GM12891 (cell line): ENCODE data around the gene SEC62.

Source experiments
- DNase-seq: peaks from one replicate; pipeline ENCODE4 v3.0.0; 2011; ENCODE audit warnings: low spot score; ENCODE audit not compliant: insufficient read length
- FAIRE-seq: peaks from 2 replicates; lab custom pipeline; 2011; peaks lifted over from hg19 to GRCh38; lab: Jason Lieb, UNC
- PAX5 ChIP-seq: IDR thresholded peaks from 2 replicates; pipeline ENCODE4 v1.6.1; 2011; ENCODE audit warnings: low read length, moderate library complexity, mild to moderate bottlenecking; ENCODE audit not compliant: insufficient read depth, severe bottlenecking
- POLR2A ChIP-seq: IDR thresholded peaks from 2 replicates; pipeline ENCODE4 v1.6.1; 2011; ENCODE audit warnings: low read depth, low read length, control low read depth
- POLR2AphosphoS5 ChIP-seq: IDR thresholded peaks from 2 replicates; pipeline ENCODE4 v1.6.1; 2011; ENCODE audit warnings: low read depth, low read length, control low read depth
- POU2F2 ChIP-seq: IDR thresholded peaks from 2 replicates; pipeline ENCODE4 v1.6.1; 2011; ENCODE audit warnings: low read depth, mild to moderate bottlenecking, control low read depth, low read length, moderate library complexity
- SPI1 ChIP-seq: IDR thresholded peaks from 2 replicates; pipeline ENCODE4 v1.6.1; 2011; ENCODE audit warnings: low read depth, low read length, control low read depth
- TAF1 ChIP-seq: IDR thresholded peaks from 2 replicates; pipeline ENCODE4 v1.6.1; 2011; ENCODE audit warnings: low read depth, low read length, control low read depth

Gene SEC62

GRCh38 chr3:169945313-169945712, 21.3 kb upstream of the SEC62 start:
- FAIRE-seq = peak; percentile 93

GRCh38 chr3:169946336-169946735, 20.3 kb upstream of the SEC62 start:
- DNase-seq (no peak), FAIRE-seq (no peak)
- TF ChIP-seq PAX5 (no peak), POLR2A (no peak), POLR2AphosphoS5 (no peak), TAF1 (no peak), POU2F2 (no peak), SPI1 (no peak)

More at GRCh38 chr3:169945313-169945712, 21.3 kb upstream of the SEC62 start:
- TF ChIP-seq SPI1 (no peak), POU2F2 (peak; percentile 78), POLR2A (no peak), TAF1 (no peak), PAX5 (peak; percentile 67)
- DNase-seq = no peak

- DNase-seq (no peak), FAIRE-seq (peak; percentile 81)
- TF ChIP-seq SPI1 (no peak), POLR2A (no peak), PAX5 (no peak), TAF1 (no peak), POLR2AphosphoS5 (no peak), POU2F2 (no peak)
Measured at GRCh38 chr3:169948559-169949448, 17.8 kb upstream of the SEC62 start.

DNA sequence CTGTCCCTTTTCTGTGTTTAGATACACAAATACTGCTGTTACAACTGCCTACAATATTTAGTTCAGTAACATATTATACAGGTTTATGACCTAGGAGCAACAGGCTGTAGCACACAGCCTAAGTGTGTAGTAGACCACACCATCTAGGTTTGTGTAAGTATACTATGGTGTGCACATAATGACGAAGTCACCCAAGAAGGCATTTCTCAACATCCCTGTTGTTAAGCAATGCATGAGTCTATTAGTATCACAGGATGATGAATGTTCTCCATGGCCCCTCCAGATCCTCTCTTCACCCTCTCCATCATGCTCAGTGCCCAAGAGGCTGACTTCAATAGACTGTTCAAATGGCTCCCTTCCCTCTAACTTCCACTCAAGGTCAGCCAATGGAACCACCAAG, 14.6 kb upstream of the SEC62 start:
- peak; percentile 79 for FAIRE-seq
- no peak for DNase-seq
- TF ChIP-seq POLR2AphosphoS5 = no peak
- TF ChIP-seq SPI1 = no peak
- no peak for TF ChIP-seq PAX5
- TF ChIP-seq POLR2A = no peak
- no peak for TF ChIP-seq POU2F2
- no peak for TF ChIP-seq TAF1

DNA sequence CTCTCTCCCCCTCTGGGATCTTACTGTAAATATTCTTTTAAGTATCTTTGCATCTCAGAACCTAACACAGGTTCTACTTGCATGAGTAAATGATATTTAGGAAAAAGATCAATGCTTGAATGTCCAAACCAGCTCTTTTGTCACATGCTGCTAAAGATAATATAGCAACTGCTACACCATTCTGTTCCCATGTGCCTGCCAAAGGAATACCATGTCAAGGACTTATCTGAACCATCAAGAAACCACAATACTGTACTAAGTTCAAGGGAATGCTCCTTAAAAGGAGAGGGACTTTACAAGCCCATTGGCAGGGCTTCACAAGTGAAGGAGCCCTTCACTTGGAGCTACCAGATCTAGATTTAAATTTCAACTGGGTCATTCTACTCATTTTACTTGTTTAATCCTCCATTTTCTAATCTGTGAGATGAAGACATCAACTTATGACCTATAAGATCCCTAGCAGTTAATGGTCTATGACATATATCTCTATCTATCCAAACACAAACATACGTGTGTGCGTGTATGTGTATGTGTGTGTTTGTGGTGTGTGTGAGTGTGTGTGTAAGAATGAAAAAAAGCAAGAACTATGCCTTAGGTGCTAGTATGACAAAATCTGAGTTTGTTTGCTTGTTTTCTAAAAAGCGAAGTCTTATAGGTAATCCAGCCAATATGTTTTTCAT, 13.0 kb upstream of the SEC62 start:
- FAIRE-seq = peak; percentile 89
- TF ChIP-seq PAX5 (no peak), POU2F2 (no peak), POLR2A (no peak), POLR2AphosphoS5 (no peak), TAF1 (no peak), SPI1 (no peak)

GRCh38 chr3:169954142-169954756, 12.4 kb upstream of the SEC62 start:
- DNase-seq (no peak), FAIRE-seq (no peak)
- TF ChIP-seq POU2F2 (no peak), POLR2AphosphoS5 (peak; percentile 49; the same call in 1 of the 2 replicates), TAF1 (0 out of 2 replicates have a peak, but pooled peaks have one; percentile 10)

More for the DNA sequence above, 13.0 kb upstream of the SEC62 start:
- DNase-seq = no peak

DNA sequence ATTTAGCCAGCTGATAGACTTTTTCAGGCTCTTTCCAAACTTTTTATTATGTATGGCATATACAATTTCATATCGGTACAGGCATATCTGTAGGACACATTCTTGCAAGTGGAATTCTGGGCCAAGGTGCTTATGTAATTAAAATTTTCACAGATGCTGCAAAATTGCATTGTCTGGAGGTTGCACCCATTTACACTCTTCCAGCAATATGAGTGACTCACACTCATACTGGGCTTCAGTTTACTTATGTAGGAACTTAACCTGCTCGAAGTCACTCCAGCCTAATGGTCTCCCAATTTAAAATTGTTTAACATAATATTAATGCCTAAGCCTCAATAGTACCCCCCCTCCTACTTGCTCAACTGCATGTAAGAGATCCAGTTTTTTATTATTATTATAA, 11.2 kb upstream of the SEC62 start:
- FAIRE-seq (no peak), DNase-seq (no peak)
- TF ChIP-seq POU2F2 = no peak
- TF ChIP-seq PAX5 = no peak

DNA sequence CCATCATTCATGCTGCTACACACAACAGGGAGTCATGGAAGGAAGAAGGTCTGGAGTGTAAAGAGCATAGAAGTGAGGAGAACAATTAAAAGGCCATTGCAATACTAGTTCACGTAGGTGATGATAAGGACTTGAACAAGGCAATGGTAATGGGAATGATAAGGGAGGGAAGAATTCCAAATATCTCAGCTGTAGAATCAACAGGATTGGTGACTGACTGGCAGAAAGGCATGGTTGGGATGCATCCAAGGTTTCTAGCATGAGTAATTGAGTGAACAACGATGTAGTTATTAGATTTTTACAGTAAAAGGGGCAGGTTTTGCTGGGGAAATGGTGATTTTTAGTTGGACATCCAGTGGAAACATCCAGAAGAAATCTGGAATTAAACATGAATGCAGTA, 2.4 kb upstream of the SEC62 start:
- no peak for FAIRE-seq
- DNase-seq = no peak
- TF ChIP-seq POLR2A (no peak), SPI1 (no peak)

- TF ChIP-seq POLR2AphosphoS5 (no peak), PAX5 (no peak), POU2F2 (no peak), SPI1 (no peak), TAF1 (no peak), POLR2A (no peak)
- DNase-seq (no peak), FAIRE-seq (no peak)
Measured at GRCh38 chr3:169965562-169966427, 812 bp upstream of the SEC62 start.
